ENCODE data around the gene MAP2K1.
A peak's percentile ranks its signal among the peaks of the same experiment; 100 is the strongest.

MAP2K1 gene

DNA sequence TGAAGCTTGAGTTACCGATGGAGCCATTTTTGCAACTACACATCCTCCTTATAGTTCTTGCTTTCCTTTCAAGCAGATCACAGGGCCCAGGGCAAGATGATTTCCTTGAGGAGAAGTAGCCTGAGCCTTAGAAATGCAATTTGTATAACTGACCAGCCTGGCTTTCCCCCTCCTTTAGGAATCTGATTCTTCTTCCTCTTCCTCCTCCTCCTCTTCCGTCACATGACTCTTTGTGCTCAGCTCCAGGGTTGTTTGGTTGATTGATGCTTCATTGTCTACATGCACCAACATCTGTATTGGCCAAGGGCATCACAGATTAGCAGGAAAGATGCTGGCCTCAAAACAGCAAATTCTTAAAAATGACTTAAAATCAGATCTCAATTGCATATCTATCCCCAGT, 107.5 kb downstream of the MAP2K1 start:
- no peak overlapping the region for H3K27ac ChIP-seq
- TF ChIP-seq ZFX (IDR thresholded peaks at IDR 0.05; ENCODE audit: borderline replicate concordance), result no peak
- TF ChIP-seq, protein P1, sequence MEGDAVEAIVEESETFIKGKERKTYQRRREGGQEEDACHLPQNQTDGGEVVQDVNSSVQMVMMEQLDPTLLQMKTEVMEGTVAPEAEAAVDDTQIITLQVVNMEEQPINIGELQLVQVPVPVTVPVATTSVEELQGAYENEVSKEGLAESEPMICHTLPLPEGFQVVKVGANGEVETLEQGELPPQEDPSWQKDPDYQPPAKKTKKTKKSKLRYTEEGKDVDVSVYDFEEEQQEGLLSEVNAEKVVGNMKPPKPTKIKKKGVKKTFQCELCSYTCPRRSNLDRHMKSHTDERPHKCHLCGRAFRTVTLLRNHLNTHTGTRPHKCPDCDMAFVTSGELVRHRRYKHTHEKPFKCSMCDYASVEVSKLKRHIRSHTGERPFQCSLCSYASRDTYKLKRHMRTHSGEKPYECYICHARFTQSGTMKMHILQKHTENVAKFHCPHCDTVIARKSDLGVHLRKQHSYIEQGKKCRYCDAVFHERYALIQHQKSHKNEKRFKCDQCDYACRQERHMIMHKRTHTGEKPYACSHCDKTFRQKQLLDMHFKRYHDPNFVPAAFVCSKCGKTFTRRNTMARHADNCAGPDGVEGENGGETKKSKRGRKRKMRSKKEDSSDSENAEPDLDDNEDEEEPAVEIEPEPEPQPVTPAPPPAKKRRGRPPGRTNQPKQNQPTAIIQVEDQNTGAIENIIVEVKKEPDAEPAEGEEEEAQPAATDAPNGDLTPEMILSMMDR (IDR thresholded peaks at IDR 0.05), result no peak

GRCh38 chr15:66496951-66497501, 110.3 kb downstream of the MAP2K1 start:
- peak overlapping the region; percentile 97 for H3K27ac ChIP-seq
- TF ChIP-seq, protein P1 (IDR thresholded peaks at IDR 0.05), result no peak
- TF ChIP-seq ZFX (IDR thresholded peaks at IDR 0.05; ENCODE audit: borderline replicate concordance), result no peak

DNA sequence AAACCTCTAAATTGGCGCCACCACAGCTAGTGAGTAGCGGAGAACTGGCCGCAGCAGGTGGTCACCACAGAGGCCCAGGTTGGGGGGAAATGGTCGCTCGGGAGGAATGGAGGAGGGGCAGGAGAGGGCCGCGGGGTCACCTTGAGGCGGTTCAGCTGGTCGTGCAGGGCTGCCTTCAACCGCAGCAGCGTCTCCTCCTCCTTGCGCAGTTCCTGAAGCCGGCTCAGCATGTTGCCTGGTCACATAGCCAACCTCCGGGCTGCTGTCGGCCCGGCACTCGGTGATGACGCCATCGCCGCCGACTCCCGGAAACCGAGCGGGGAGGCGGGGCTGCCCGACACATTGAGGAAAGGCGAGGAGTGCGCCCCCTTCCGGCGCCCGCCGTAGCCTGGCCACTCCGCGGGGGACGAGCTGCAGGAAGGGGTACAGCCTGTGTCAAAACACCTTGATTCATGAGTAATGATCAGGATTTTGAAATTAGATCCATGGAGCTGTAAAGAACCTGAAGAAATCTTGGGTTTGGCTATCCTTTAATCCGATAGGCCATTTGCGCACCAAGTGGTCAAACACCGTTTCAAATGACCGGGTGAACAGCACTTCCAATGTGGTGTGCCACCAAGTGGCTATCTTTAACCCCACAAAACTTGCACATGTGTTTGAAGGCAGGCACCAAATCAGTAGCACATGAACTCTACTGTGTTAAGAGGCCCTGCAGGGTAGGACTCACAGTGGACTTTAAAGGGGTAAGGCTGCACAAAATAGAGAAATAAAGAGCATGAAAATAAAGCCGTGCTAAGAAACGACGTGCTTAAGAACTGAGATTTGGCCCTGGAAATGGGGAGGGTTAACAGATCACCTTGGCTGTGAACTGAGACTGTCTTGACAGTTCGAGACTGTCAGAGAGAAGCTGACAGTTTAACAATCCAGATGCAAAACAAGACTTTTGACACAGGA, 111.1 kb downstream of the MAP2K1 start, which contains the start of gene SNAPC5:
SNAPC5 (minus strand) TSS at position 261 of the 954 bp plus-strand sequence; CDS start at position 230, 31 bp downstream.
- TF ChIP-seq, protein P1 (IDR thresholded peaks at IDR 0.05), result peak; percentile 98
- no peak for TF ChIP-seq ZFX (IDR thresholded peaks at IDR 0.05; ENCODE audit: borderline replicate concordance)
- peak within 1 kb of the TSS; percentile 97 for H3K27ac ChIP-seq

DNA sequence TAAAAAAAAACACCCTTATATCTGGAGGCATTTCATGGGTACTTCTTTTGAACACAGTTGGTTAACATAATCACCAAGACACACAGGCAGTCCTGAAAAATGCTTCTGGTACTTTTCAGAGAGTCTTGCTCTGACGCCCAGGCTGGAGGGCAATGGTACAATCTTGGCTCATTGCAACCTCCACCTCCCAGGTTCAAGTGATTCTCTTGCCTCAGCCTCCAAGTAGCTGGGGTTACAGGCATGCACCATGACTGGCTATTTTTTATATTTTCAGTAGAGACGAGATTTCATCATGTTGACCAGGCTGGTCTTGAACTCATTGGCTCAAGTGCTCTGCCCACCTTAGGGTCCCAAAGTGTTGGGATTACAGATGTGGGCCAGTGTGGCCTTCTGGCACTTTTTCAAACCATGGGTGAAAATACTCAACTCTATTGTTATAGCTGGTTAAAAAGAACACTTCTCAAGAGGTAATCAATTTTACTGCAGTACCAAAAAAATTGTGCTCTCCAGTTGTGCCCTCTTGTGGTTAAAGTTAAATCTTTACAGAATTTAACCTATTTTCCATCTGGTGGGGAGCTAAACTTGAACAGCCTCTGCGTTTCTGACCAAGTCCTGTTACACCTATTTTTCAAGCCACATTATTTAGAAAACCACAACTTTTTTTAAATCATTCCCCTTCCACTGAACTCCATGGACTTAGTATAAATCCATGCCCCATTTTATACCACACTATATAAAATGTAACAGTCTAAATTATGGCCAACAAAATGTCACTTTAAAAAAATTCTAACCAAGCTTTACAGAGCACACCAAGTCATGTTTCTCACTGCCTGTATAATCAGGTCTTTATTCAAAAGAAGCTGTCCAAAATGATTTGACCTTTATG, 112.0 kb downstream of the MAP2K1 start:
- TF ChIP-seq ZFX (IDR thresholded peaks at IDR 0.05; ENCODE audit: borderline replicate concordance), result no peak
- TF ChIP-seq, protein P1 (IDR thresholded peaks at IDR 0.05), result peak; percentile 43

DNA sequence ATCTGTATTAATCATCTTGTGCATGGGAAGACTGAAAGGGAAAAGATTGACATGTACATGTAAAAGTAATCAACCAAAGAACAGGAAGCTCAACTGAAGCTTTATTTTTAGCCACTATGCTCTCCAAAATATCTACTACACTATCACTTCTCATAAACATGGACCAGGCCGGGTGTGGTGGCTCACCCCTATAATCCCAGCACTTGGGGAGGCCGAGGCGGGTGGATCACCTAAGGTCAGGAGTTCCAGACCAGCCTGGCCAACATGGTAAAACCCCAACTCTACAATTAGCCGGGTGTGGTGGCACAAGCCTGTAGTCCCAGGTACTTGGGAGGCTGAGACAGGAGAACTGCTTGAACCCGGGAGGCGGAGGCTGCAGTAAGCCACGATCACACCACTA, 113.6 kb downstream of the MAP2K1 start:
- H3K27ac ChIP-seq, result peak overlapping the region; percentile 97; the same call in 1 of the 2 replicates

More for the DNA sequence above, 112.0 kb downstream of the MAP2K1 start:
- H3K27ac ChIP-seq, result peak overlapping the region; percentile 97

DNA sequence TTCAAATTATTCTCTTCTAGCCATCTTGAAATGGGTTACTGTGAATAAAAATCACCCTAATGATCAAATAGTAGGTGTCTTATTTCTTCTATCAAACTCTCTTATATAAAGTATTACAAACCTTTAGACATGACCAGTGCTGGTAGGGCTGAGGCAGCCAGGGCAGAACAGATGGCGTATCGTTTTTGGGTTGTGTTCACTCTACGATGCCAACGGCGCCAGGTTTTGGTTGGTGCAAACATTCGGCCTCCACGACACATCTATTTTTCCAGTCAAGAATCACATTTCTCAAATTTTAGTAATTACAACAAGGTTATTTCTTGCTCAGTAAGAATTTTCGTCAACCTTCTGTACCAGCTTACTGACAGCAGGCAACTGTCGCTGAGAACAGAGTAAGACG, 115.8 kb downstream of the MAP2K1 start:
- no peak for TF ChIP-seq ZFX (IDR thresholded peaks at IDR 0.05; ENCODE audit: borderline replicate concordance)
- TF ChIP-seq, protein P1 (IDR thresholded peaks at IDR 0.05), result no peak
- peak overlapping the region; percentile 97 for H3K27ac ChIP-seq

DNA sequence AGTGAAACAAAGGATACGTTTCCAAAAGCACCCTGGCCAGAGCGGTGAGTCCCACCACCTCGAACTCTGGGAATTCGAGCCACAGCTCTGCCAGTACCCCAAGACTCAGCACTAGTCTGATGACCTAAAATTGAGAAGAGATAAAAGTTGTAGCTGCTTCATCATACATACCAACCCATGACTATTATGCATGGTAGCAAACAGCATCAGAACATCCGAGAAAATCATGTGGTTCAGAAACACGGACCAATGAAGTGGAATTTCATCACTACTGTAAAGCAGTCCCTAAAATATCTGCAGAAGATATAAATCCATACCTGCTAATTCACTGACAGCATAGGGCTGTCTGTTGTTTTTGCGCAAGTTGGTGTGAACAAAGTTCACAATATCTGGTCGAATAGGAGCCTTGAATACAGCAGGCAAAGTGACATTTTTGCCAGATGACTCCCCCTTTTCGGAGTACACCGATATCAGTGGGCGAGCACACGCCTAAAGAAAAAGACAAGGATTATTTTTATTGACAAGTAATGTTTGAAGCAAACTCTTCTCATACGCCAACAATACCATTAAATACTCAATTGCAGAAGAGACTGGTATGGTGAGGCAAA, 116.4 kb downstream of the MAP2K1 start:
- H3K27ac ChIP-seq, result peak overlapping the region; percentile 97

All from 22Rv1 (cell line).